ENCODE measurements around the gene CFAP410.

CFAP410 gene

GRCh38 chr21:44310628-44311507, 28.3 kb downstream of the CFAP410 start:
- no peak for DNase-seq (ENCODE audit: low read depth)
- no peak overlapping the region for H3K4me3 ChIP-seq (replicated peaks; ENCODE audit: low read depth, low read length)
- no peak for TF ChIP-seq CTCF (IDR thresholded peaks at IDR 0.05; ENCODE audit: low read length, missing control alignments)

GRCh38 chr21:44306936-44307704, 32.1 kb downstream of the CFAP410 start:
- TF ChIP-seq CTCF (IDR thresholded peaks at IDR 0.05; ENCODE audit: low read length, missing control alignments), result no peak
- H3K4me3 ChIP-seq (replicated peaks; ENCODE audit: low read depth, low read length), result no peak overlapping the region
- no peak for DNase-seq (ENCODE audit: low read depth)

- H3K4me3 ChIP-seq (replicated peaks; ENCODE audit: low read depth, low read length), result no peak overlapping the region
- no peak for DNase-seq (ENCODE audit: low read depth)
- TF ChIP-seq CTCF (IDR thresholded peaks at IDR 0.05; ENCODE audit: low read length, missing control alignments), result no peak
These were observed 33.5 kb downstream of the CFAP410 start for GRCh38 chr21:44305691-44306090.

- DNase-seq (ENCODE audit: low read depth), result peak; percentile 55
- TF ChIP-seq CTCF (IDR thresholded peaks at IDR 0.05; ENCODE audit: low read length, missing control alignments), result peak; percentile 77
These were observed 34.3 kb downstream of the CFAP410 start for GRCh38 chr21:44304877-44305293.

GRCh38 chr21:44304011-44304616, 35.1 kb downstream of the CFAP410 start:
- no peak overlapping the region for H3K4me3 ChIP-seq (replicated peaks; ENCODE audit: low read depth, low read length)
- DNase-seq (ENCODE audit: low read depth), result no peak
- TF ChIP-seq CTCF (IDR thresholded peaks at IDR 0.05; ENCODE audit: low read length, missing control alignments), result no peak

More at GRCh38 chr21:44304877-44305293, 34.3 kb downstream of the CFAP410 start:
- no peak overlapping the region for H3K4me3 ChIP-seq (replicated peaks; ENCODE audit: low read depth, low read length)

GRCh38 chr21:44303490-44303981, 35.7 kb downstream of the CFAP410 start:
- H3K4me3 ChIP-seq (replicated peaks; ENCODE audit: low read depth, low read length), result no peak overlapping the region
- DNase-seq (ENCODE audit: low read depth), result no peak
- TF ChIP-seq CTCF (IDR thresholded peaks at IDR 0.05; ENCODE audit: low read length, missing control alignments), result no peak

All from fibroblast of pulmonary artery (primary cell).